ENCODE data around the gene NINL. TPM values are rescaled to one million over a fixed set of nuclear protein-coding genes. Genes with fewer than 3 reads are reported as not detected.

Gene NINL
- total and polyA plus RNA-seq, 2 of the 8 experiments (the other 6 are each of a cell fraction or from before 2014, with no cell fraction given), result 15.3 to 30.0 TPM

GRCh38 chr20:25454153-25454900, 131.0 kb downstream of the NINL start:
- Histone ChIP-seq H4K20me1 (replicated peaks in 1 of 2; ENCODE audit: control insufficient read depth in 1 of 2, insufficient read depth in 2 of 2, low read length in 2 of 2) (peaks cover 0 to 2% of the 10 kb centered on the region in 2 experiments), H2BK15ac (ENCODE audit: low read length) (no peak overlapping the region), H2BK5ac (ENCODE audit: low read depth, low read length) (peak overlapping the region; percentile 35; the same call in 1 of the 2 replicates), H3K9me3 (ENCODE audit: insufficient read depth in 2 of 2, low read depth in 1 of 2, low read length in 1 of 2) (no peaks in the 10 kb centered on the region; a peak in 1 of 4 replicates), H3K4ac (replicated peaks; ENCODE audit: insufficient read length, low read depth, low read length) (no peak overlapping the region), H2AFZ (ENCODE audit: low read length) (no peak overlapping the region), H3K27ac (ENCODE audit: low read depth, low read length) (no peak overlapping the region), H3K27me3 (replicated peaks in 1 of 4; ENCODE audit: control insufficient read depth in 3 of 4, extremely low read depth in 1 of 4, insufficient read depth in 3 of 4, low read length in 3 of 4) (no peaks in the 10 kb centered on the region), H3K14ac (ENCODE audit: insufficient read length) (no peak overlapping the region), H3K23ac (ENCODE audit: insufficient read length) (no peak overlapping the region), H2BK120ac (replicated peaks; ENCODE audit: low read depth, low read length) (no peak overlapping the region), H4K91ac (replicated peaks; ENCODE audit: insufficient read length, low read length) (no peak overlapping the region), H3K23me2 (ENCODE audit: low read depth, low read length) (no peaks in the 10 kb centered on the region), H3K4me2 (ENCODE audit: insufficient read depth in 1 of 2, low read depth in 2 of 2, low read length in 2 of 2) (no peak overlapping the region), H3K79me2 (ENCODE audit: control insufficient read depth in 1 of 2, insufficient read depth in 2 of 2, low read length in 2 of 2) (no peaks in the 10 kb centered on the region), H3K56ac (replicated peaks; ENCODE audit: insufficient read length, low read depth, low read length) (no peak overlapping the region), H3K9ac (replicated peaks in 1 of 4; ENCODE audit: extremely low read depth in 1 of 4, low read depth in 3 of 4, low read length in 3 of 4) (no peak overlapping the region), H3K36me3 (ENCODE audit: control insufficient read depth in 2 of 4, insufficient read depth in 4 of 4, low read length in 3 of 4) (peaks cover 6 to 30% (median 13%) of the 10 kb centered on the region in 4 experiments; a peak in 6 of 8 replicates), H3K79me1 (ENCODE audit: low read depth, low read length) (no peaks in the 10 kb centered on the region), H2BK12ac (ENCODE audit: low read depth, low read length) (no peak overlapping the region), H3K4me1 (replicated peaks in 1 of 4; ENCODE audit: control insufficient read depth in 3 of 4, insufficient read depth in 4 of 4, low read length in 3 of 4) (no peaks in the 10 kb centered on the region; a peak in 1 of 7 replicates), H2AK5ac (ENCODE audit: low read depth, low read length) (no peak overlapping the region), H4K5ac (ENCODE audit: insufficient read length, low read depth, low read length) (no peak overlapping the region), H3K18ac (ENCODE audit: extremely low read depth, low read length) (no peak overlapping the region), H4K8ac (ENCODE audit: extremely low read depth, insufficient read depth, low read length) (no peak overlapping the region), H3K4me3 (ENCODE audit: extremely low read depth in 1 of 4, insufficient read depth in 2 of 4, low read depth in 3 of 4, low read length in 4 of 4) (no peak overlapping the region), H2BK20ac (ENCODE audit: low read length) (no peak overlapping the region)
- ChIA-PET CTCF (ENCODE audit: partially characterized antibody) (interaction anchor here (0.9 to 1.6 kb wide), 2 partner anchors 16 to 158 kb away, joined by 3 to 7 read pairs; no protein-coding TSS in a partner anchor), POLR2A (ENCODE audit: partially characterized antibody) (no interaction called here)
- WGBS, 2 experiments (ENCODE audit: extremely low coverage in 1 of 2, insufficient coverage in 1 of 2, insufficient read length in 1 of 2, insufficient replicate concordance in 2 of 2, low coverage in 1 of 2, low lambda C conversion rate in 2 of 2, missing lambda C conversion rate in 1 of 2), result 88% methylated on average over 15 of the region's 15 CpGs; no CpG with 5 or more reads in 1 of the 2 experiments
- no peak for DNase-seq (ENCODE audit: low read depth in 1 of 2, low spot score in 2 of 2)
- FAIRE-seq, result no peak
- TF ChIP-seq TCF12 (IDR thresholded peaks at IDR 0.05; ENCODE audit: low read depth, low read length) (no peak), ASH2L (IDR thresholded peaks at IDR 0.05; ENCODE audit: low read length) (no peak), JUND (IDR thresholded peaks at IDR 0.05; ENCODE audit: low read length) (no peak), KDM4A (IDR thresholded peaks at IDR 0.05; ENCODE audit: low read depth, low read length, severe bottlenecking) (no peak), MAX (IDR thresholded peaks at IDR 0.05) (no peak), SIRT6 (IDR thresholded peaks at IDR 0.05; ENCODE audit: low read length) (no peak), POU5F1 (IDR thresholded peaks at IDR 0.05; ENCODE audit: low read depth, low read length) (no peak), CREB1 (IDR thresholded peaks at IDR 0.05) (no peak), TAF1 (IDR thresholded peaks at IDR 0.05; ENCODE audit: low read depth, low read length) (no peak), HDAC6 (IDR thresholded peaks at IDR 0.05; ENCODE audit: low read depth, low read length) (no peak), E2F6 (IDR thresholded peaks at IDR 0.05) (no peak), FOSL1 (IDR thresholded peaks at IDR 0.05; ENCODE audit: insufficient read depth, low read depth, low read length) (no peak)
